SK-N-SH treated with all-trans-retinoic acid at 6 μM for 48 hours (cell line): ENCODE data around the gene KIR2DL3.

Experiments used
- BACH2 ChIP-seq: fragments of 250-450 bp; sonication (Bioruptor Pico); IDR thresholded peaks from 2 replicates; pipeline ENCODE4 v1.9.0; 2021; ENCODE audit warnings: mild to moderate bottlenecking, borderline replicate concordance
- ESRRG ChIP-seq: fragments of 250-450 bp; sonication (Bioruptor Pico); IDR thresholded peaks from 2 replicates; pipeline ENCODE4 v1.6.1; 2021; ENCODE audit warnings: mild to moderate bottlenecking
- OSR1 ChIP-seq: fragments of 250-450 bp; sonication (Bioruptor Pico); IDR thresholded peaks from 2 replicates; pipeline ENCODE4 v1.8.0; 2022; ENCODE audit warnings: moderate library complexity, mild to moderate bottlenecking, inconsistent platforms
- PPARA ChIP-seq: fragments of 250-450 bp; sonication (Bioruptor Pico); IDR thresholded peaks from 2 replicates; pipeline ENCODE4 v1.5.0; 2020; ENCODE audit warnings: mild to moderate bottlenecking, borderline replicate concordance
- RARB ChIP-seq: fragments of 250-450 bp; sonication (Bioruptor Pico); IDR thresholded peaks from 2 replicates; pipeline ENCODE4 v1.8.0; 2021; ENCODE audit warnings: mild to moderate bottlenecking, moderate library complexity
- SNAI2 ChIP-seq: fragments of 250-450 bp; sonication (Bioruptor Pico); IDR thresholded peaks from 2 replicates; pipeline ENCODE4 v1.5.0; 2020; ENCODE audit warnings: mild to moderate bottlenecking, moderate library complexity
- TCF4 ChIP-seq: fragments of 250-450 bp; sonication (Bioruptor Pico); IDR thresholded peaks from 2 replicates; pipeline ENCODE4 v1.8.0; 2021; ENCODE audit warnings: mild to moderate bottlenecking, moderate library complexity, borderline replicate concordance
- ZC3H10 ChIP-seq: fragments of 250-450 bp; sonication (Bioruptor Pico); IDR thresholded peaks from 2 replicates; pipeline ENCODE4 v1.5.1; 2021; ENCODE audit warnings: mild to moderate bottlenecking, moderate library complexity
- ZNF70 ChIP-seq: fragments of 450-650 bp; formaldehyde crosslinking; IDR thresholded peaks from 2 replicates; pipeline ENCODE4 v1.5.0; 2020; ENCODE audit warnings: mild to moderate bottlenecking, moderate library complexity
- TF ChIP-seq, protein P1 (sequence below): fragments of 250-450 bp; sonication (Bioruptor Pico); IDR thresholded peaks from 2 replicates; pipeline ENCODE4 v1.5.1; 2020; ENCODE audit warnings: low read depth, mild to moderate bottlenecking, moderate library complexity
- TF ChIP-seq, protein P2 (sequence below): fragments of 250-450 bp; sonication (Bioruptor Pico); IDR thresholded peaks from 2 replicates; pipeline ENCODE4 v1.8.0; 2020; ENCODE audit warnings: mild to moderate bottlenecking, moderate library complexity, borderline replicate concordance
- TF ChIP-seq, protein P3 (sequence below): fragments of 250-450 bp; sonication (Bioruptor Pico); IDR thresholded peaks from 2 replicates; pipeline ENCODE4 v1.5.1; 2021; ENCODE audit warnings: mild to moderate bottlenecking, moderate library complexity
- TF ChIP-seq, protein P4 (sequence below): fragments of 250-450 bp; sonication (Bioruptor Pico); IDR thresholded peaks from 2 replicates; pipeline ENCODE4 v1.8.0; 2021; ENCODE audit warnings: low read depth, mild to moderate bottlenecking, moderate library complexity, borderline replicate concordance

DNA sequence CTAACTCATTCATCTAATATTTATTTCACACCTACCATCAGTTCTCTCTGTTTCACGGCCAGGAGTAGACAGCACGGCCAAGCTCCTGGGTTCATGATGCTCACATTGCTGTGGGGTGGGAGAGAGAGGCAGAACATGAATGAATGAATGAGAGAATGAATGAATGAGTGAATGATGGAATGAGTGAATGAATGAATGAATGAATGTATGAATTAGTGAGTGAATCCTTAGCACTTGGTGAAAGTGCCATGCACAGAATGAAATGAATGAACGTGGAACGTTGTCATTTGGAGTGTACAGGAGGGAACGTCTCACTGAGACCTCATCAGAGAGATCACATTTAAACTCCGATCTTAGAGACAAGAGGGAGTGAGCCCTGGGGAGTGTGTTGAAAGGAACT lies 53.2 kb downstream of the KIR2DL3 start:
- TF ChIP-seq RARB (CRISPR knock-in tag) (no peak), SNAI2 (CRISPR knock-in tag) (no peak), OSR1 (CRISPR knock-in tag) (no peak), TCF4 (CRISPR knock-in tag) (no peak), BACH2 (no peak), ZNF70 (CRISPR knock-in tag) (no peak), ZC3H10 (CRISPR knock-in tag) (no peak), PPARA (CRISPR knock-in tag) (no peak), ESRRG (CRISPR knock-in tag) (no peak)
- TF ChIP-seq, protein P1, sequence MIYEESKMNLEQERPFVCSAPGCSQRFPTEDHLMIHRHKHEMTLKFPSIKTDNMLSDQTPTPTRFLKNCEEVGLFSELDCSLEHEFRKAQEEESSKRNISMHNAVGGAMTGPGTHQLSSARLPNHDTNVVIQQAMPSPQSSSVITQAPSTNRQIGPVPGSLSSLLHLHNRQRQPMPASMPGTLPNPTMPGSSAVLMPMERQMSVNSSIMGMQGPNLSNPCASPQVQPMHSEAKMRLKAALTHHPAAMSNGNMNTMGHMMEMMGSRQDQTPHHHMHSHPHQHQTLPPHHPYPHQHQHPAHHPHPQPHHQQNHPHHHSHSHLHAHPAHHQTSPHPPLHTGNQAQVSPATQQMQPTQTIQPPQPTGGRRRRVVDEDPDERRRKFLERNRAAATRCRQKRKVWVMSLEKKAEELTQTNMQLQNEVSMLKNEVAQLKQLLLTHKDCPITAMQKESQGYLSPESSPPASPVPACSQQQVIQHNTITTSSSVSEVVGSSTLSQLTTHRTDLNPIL (CRISPR knock-in tag): no peak
- TF ChIP-seq, protein P2, sequence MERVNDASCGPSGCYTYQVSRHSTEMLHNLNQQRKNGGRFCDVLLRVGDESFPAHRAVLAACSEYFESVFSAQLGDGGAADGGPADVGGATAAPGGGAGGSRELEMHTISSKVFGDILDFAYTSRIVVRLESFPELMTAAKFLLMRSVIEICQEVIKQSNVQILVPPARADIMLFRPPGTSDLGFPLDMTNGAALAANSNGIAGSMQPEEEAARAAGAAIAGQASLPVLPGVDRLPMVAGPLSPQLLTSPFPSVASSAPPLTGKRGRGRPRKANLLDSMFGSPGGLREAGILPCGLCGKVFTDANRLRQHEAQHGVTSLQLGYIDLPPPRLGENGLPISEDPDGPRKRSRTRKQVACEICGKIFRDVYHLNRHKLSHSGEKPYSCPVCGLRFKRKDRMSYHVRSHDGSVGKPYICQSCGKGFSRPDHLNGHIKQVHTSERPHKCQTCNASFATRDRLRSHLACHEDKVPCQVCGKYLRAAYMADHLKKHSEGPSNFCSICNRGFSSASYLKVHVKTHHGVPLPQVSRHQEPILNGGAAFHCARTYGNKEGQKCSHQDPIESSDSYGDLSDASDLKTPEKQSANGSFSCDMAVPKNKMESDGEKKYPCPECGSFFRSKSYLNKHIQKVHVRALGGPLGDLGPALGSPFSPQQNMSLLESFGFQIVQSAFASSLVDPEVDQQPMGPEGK (CRISPR knock-in tag): no peak
- TF ChIP-seq, protein P3, sequence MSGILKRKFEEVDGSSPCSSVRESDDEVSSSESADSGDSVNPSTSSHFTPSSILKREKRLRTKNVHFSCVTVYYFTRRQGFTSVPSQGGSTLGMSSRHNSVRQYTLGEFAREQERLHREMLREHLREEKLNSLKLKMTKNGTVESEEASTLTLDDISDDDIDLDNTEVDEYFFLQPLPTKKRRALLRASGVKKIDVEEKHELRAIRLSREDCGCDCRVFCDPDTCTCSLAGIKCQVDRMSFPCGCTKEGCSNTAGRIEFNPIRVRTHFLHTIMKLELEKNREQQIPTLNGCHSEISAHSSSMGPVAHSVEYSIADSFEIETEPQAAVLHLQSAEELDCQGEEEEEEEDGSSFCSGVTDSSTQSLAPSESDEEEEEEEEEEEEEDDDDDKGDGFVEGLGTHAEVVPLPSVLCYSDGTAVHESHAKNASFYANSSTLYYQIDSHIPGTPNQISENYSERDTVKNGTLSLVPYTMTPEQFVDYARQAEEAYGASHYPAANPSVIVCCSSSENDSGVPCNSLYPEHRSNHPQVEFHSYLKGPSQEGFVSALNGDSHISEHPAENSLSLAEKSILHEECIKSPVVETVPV (CRISPR knock-in tag): no peak
- TF ChIP-seq, protein P4, sequence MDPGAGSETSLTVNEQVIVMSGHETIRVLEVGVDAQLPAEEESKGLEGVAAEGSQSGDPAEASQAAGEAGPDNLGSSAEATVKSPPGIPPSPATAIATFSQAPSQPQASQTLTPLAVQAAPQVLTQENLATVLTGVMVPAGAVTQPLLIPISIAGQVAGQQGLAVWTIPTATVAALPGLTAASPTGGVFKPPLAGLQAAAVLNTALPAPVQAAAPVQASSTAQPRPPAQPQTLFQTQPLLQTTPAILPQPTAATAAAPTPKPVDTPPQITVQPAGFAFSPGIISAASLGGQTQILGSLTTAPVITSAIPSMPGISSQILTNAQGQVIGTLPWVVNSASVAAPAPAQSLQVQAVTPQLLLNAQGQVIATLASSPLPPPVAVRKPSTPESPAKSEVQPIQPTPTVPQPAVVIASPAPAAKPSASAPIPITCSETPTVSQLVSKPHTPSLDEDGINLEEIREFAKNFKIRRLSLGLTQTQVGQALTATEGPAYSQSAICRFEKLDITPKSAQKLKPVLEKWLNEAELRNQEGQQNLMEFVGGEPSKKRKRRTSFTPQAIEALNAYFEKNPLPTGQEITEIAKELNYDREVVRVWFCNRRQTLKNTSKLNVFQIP (CRISPR knock-in tag): no peak
